ENCODE measurements around the gene FOXN1. TPM values are rescaled to one million over a fixed set of nuclear protein-coding genes. Genes with fewer than 3 reads are reported as not detected.
A peak's percentile ranks its signal among the peaks of the same experiment; 100 is the strongest.

Gene FOXN1
- total RNA-seq, 1 experiment from 2014 or later: not detected

- no peaks in the 10 kb centered on the region for H3K27me3 ChIP-seq (ENCODE audit: control insufficient read depth, insufficient read depth, low read length)
- H3K36me3 ChIP-seq (replicated peaks; ENCODE audit: control insufficient read depth, insufficient read depth, low read length): no peaks in the 10 kb centered on the region
- DNase-seq: no peak
- H3K4me3 ChIP-seq (ENCODE audit: insufficient read depth, low read depth, low read length): no peak overlapping the region
Observed at GRCh38 chr17:28501421-28502284, 4.5 kb upstream of the FOXN1 start.

- DNase-seq: no peak
- H3K36me3 ChIP-seq (replicated peaks; ENCODE audit: control insufficient read depth, insufficient read depth, low read length): no peaks in the 10 kb centered on the region
- no peak overlapping the region for H3K4me3 ChIP-seq (ENCODE audit: insufficient read depth, low read depth, low read length)
- no peaks in the 10 kb centered on the region for H3K27me3 ChIP-seq (ENCODE audit: control insufficient read depth, insufficient read depth, low read length)
Observed at GRCh38 chr17:28503420-28503819, 2.7 kb upstream of the FOXN1 start.

- Histone ChIP-seq H3K27me3 (ENCODE audit: control insufficient read depth, insufficient read depth, low read length) (no peaks in the 10 kb centered on the region), H3K36me3 (replicated peaks; ENCODE audit: control insufficient read depth, insufficient read depth, low read length) (no peaks in the 10 kb centered on the region), H3K4me3 (ENCODE audit: insufficient read depth, low read depth, low read length) (no peak overlapping the region)
- DNase-seq: no peak
Observed at GRCh38 chr17:28506763-28507487, 777 bp downstream of the FOXN1 start.

GRCh38 chr17:28507567-28508203 lies 1.5 kb downstream of the FOXN1 start:
- no peak overlapping the region for H3K4me3 ChIP-seq (ENCODE audit: insufficient read depth, low read depth, low read length)
- DNase-seq: peak; percentile 92
- H3K27me3 ChIP-seq (ENCODE audit: control insufficient read depth, insufficient read depth, low read length): no peaks in the 10 kb centered on the region
- no peaks in the 10 kb centered on the region for H3K36me3 ChIP-seq (replicated peaks; ENCODE audit: control insufficient read depth, insufficient read depth, low read length)

- DNase-seq: no peak
- H3K36me3 ChIP-seq (replicated peaks; ENCODE audit: control insufficient read depth, insufficient read depth, low read length): no peaks in the 10 kb centered on the region
Observed at GRCh38 chr17:28508211-28508724, 2.1 kb downstream of the FOXN1 start.

GRCh38 chr17:28509789-28510188 lies 3.6 kb downstream of the FOXN1 start:
- H3K27me3 ChIP-seq (ENCODE audit: control insufficient read depth, insufficient read depth, low read length): no peaks in the 10 kb centered on the region
- no peak overlapping the region for H3K4me3 ChIP-seq (ENCODE audit: insufficient read depth, low read depth, low read length)
- no peaks in the 10 kb centered on the region for H3K36me3 ChIP-seq (replicated peaks; ENCODE audit: control insufficient read depth, insufficient read depth, low read length)
- DNase-seq: no peak

More at GRCh38 chr17:28508211-28508724, 2.1 kb downstream of the FOXN1 start:
- Histone ChIP-seq H3K27me3 (ENCODE audit: control insufficient read depth, insufficient read depth, low read length) (no peaks in the 10 kb centered on the region), H3K4me3 (ENCODE audit: insufficient read depth, low read depth, low read length) (no peak overlapping the region)

- H3K27me3 ChIP-seq (ENCODE audit: control insufficient read depth, insufficient read depth, low read length): no peaks in the 10 kb centered on the region
- no peak overlapping the region for H3K4me3 ChIP-seq (ENCODE audit: insufficient read depth, low read depth, low read length)
- no peak for DNase-seq
- no peaks in the 10 kb centered on the region for H3K36me3 ChIP-seq (replicated peaks; ENCODE audit: control insufficient read depth, insufficient read depth, low read length)
Observed at GRCh38 chr17:28511858-28512461, 5.8 kb downstream of the FOXN1 start.

- H3K36me3 ChIP-seq (replicated peaks; ENCODE audit: control insufficient read depth, insufficient read depth, low read length): no peaks in the 10 kb centered on the region
- no peak for DNase-seq
- no peak overlapping the region for H3K4me3 ChIP-seq (ENCODE audit: insufficient read depth, low read depth, low read length)
- no peaks in the 10 kb centered on the region; the same call in 1 of the 2 replicates for H3K27me3 ChIP-seq (ENCODE audit: control insufficient read depth, insufficient read depth, low read length)
Observed at GRCh38 chr17:28513476-28513875, 7.3 kb downstream of the FOXN1 start.

GRCh38 chr17:28514561-28515002 lies 8.4 kb downstream of the FOXN1 start:
- Histone ChIP-seq H3K27me3 (ENCODE audit: control insufficient read depth, insufficient read depth, low read length) (no peaks in the 10 kb centered on the region; the same call in 1 of the 2 replicates), H3K4me3 (ENCODE audit: insufficient read depth, low read depth, low read length) (no peak overlapping the region), H3K36me3 (replicated peaks; ENCODE audit: control insufficient read depth, insufficient read depth, low read length) (no peaks in the 10 kb centered on the region)
- DNase-seq: no peak

- no peaks in the 10 kb centered on the region for H3K36me3 ChIP-seq (replicated peaks; ENCODE audit: control insufficient read depth, insufficient read depth, low read length)
- no peak overlapping the region for H3K4me3 ChIP-seq (ENCODE audit: insufficient read depth, low read depth, low read length)
- H3K27me3 ChIP-seq (ENCODE audit: control insufficient read depth, insufficient read depth, low read length): no peaks in the 10 kb centered on the region; the same call in 1 of the 2 replicates
- DNase-seq: no peak
Observed at GRCh38 chr17:28515518-28515917, 9.4 kb downstream of the FOXN1 start.

- no peak for DNase-seq
- Histone ChIP-seq H3K27me3 (ENCODE audit: control insufficient read depth, insufficient read depth, low read length) (no peaks in the 10 kb centered on the region; the same call in 1 of the 2 replicates), H3K36me3 (replicated peaks; ENCODE audit: control insufficient read depth, insufficient read depth, low read length) (no peaks in the 10 kb centered on the region), H3K4me3 (ENCODE audit: insufficient read depth, low read depth, low read length) (no peak overlapping the region)
Observed at GRCh38 chr17:28518132-28518531, 12.0 kb downstream of the FOXN1 start.

GRCh38 chr17:28518578-28518977 lies 12.4 kb downstream of the FOXN1 start:
- no peak overlapping the region for H3K4me3 ChIP-seq (ENCODE audit: insufficient read depth, low read depth, low read length)
- no peaks in the 10 kb centered on the region; the same call in 1 of the 2 replicates for H3K27me3 ChIP-seq (ENCODE audit: control insufficient read depth, insufficient read depth, low read length)
- H3K36me3 ChIP-seq (replicated peaks; ENCODE audit: control insufficient read depth, insufficient read depth, low read length): no peaks in the 10 kb centered on the region
- no peak for DNase-seq

- Histone ChIP-seq H3K4me3 (ENCODE audit: insufficient read depth, low read depth, low read length) (no peak overlapping the region), H3K36me3 (replicated peaks; ENCODE audit: control insufficient read depth, insufficient read depth, low read length) (no peaks in the 10 kb centered on the region), H3K27me3 (ENCODE audit: control insufficient read depth, insufficient read depth, low read length) (no peaks in the 10 kb centered on the region; the same call in 1 of the 2 replicates)
- DNase-seq: no peak
Observed at GRCh38 chr17:28519236-28519635, 13.1 kb downstream of the FOXN1 start.

- H3K4me3 ChIP-seq (ENCODE audit: insufficient read depth, low read depth, low read length): no peak overlapping the region
- no peak for DNase-seq
- H3K36me3 ChIP-seq (replicated peaks; ENCODE audit: control insufficient read depth, insufficient read depth, low read length): no peaks in the 10 kb centered on the region
- no peaks in the 10 kb centered on the region; the same call in 1 of the 2 replicates for H3K27me3 ChIP-seq (ENCODE audit: control insufficient read depth, insufficient read depth, low read length)
Observed at GRCh38 chr17:28520687-28521086, 14.5 kb downstream of the FOXN1 start.

Data from H7 (cell line).